ENCODE data around the gene PODN.

The PODN gene

DNA sequence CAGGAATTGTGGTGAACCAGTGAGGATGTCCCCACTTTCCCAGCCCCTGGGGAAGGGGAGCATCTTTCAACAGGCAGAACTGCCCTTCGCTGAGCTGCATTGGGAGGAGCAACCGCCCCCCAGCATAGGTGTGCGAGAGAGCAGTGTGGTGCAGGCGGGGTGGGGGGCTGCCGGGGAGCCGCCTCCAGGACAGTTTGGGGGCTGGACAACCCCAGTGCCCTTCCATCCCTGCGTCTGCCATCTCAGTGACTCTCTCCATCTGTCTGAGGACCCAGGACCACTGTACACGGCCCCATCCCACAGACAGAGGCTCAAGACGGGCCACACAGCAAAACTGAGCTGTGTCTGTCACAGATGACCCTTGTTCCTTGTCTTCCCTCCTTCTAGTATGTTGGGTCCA lies 14.2 kb downstream of the PODN start:
- no peak for DNase-seq

GRCh38 chr1:53076721-53077598 lies 14.9 kb downstream of the PODN start:
- DNase-seq: no peak

GRCh38 chr1:53077599-53077965 lies 15.6 kb downstream of the PODN start:
- DNase-seq: no peak

- no peak for DNase-seq
Measured at GRCh38 chr1:53078333-53079101, 16.5 kb downstream of the PODN start.

DNA sequence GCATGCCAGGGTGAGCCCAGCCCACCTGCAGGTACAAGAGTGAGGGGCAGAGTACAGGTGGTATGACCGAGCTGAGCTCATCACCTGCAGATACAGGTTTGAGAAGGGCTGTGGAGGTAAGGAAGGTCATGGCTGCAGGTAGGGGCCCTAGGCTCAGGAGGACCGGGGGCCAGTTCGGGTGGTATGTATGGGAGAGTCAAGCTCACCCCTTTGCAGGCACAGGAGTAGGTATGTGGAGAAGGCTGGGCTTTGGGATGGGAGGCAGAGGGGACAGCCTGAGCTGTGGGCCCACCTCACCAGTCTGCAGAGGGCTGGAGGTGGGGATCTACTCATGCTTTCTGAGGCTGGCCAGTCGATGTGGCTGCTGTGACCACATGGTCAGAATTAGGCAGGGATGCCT lies 17.2 kb downstream of the PODN start:
- no peak for DNase-seq

DNA sequence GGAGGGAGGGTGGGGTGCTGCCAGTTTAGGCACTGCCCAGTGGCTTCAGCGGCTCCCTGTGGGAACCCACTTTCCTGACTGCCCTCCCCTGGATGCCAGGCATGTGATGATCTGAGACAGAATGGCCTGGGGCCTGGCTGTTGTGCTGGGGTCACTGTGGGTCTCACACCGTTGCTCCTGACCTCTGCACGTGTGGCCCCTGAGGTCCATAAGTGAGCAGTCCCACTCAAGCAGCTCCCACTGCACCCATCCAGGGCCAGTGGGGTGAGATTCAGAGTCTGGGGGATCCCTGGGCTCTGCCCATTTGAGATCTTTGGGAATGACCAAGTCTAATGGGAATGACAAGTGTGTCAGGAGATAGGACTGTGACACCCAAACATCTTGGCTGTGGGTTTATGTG lies 18.0 kb downstream of the PODN start:
- no peak for DNase-seq

DNA sequence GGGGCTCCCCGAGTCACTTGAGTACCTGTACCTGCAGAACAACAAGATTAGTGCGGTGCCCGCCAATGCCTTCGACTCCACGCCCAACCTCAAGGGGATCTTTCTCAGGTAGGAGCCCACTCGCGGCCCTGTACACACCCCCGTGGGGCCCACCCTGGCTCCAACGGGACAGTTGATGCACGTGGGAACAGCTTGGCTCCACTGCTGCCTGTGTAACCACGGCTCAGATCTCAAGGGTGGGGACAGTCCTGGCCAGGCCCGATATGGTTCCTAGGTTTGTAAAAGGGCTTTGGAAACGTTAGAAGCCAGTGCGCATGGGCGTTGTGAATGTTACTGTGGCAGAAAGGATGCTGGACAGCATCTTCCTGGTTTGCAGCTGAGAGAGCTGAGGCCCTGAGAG lies 18.8 kb downstream of the PODN start:
- DNase-seq: no peak

DNA sequence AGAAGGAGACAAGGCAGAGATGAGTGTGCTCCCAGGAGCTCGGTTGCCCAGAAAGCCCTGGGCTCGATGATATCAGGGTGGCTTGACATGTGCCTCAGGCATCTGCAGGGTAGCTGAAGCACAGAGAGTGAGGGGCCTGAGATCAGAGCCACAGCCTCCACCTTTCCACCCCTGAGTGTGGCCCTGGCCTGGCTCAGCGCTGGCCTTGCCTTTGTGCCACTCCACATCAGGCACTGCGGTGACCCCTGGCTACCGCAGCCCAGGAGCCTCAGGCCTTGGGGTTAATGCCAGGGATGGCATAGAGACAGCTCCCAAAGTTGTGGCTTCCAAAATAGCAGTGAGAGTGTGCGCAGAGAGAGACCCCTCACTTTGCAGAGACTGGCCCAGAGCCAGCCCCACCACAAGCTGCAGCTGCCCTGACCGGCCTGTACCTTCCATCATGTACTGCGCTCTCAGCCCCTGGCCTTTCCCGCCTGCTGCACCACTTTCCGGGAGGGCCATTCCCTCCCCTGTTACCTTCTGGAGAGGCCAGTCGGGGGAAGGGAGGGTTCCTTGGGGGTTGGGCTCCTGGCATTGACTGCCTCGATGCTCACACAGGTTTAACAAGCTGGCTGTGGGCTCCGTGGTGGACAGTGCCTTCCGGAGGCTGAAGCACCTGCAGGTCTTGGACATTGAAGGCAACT lies 19.5 kb downstream of the PODN start:
- DNase-seq: no peak

DNA sequence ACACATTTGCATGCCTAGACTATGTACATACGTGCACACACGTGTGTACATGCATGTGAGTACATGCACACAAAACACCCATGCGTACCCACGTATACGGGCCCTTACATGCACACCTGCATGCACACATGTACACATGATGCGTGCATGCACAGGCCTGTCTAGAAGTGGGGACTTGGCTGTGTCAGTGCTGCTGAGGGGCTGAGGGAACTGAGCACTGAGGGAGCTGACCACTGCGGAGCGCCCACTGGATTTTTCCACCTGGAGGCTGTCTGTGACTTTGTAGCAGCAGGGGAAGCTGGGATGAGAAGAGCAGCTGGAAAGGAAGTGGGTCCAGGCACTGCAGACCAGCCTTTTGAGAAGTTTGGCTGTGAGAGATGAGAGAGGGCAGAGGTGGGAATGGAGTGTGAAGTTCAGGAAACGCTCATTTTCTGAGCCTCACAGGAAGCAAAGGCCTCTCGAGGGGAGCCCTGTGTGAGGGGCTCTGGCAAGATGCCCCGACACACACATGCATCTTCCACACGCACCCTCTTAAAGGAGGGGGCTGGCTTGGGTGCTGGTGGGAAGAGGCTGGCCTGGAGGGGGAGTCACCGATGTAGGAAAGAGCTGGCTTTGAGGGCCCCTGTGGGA lies 20.9 kb downstream of the PODN start:
- DNase-seq: no peak

DNA sequence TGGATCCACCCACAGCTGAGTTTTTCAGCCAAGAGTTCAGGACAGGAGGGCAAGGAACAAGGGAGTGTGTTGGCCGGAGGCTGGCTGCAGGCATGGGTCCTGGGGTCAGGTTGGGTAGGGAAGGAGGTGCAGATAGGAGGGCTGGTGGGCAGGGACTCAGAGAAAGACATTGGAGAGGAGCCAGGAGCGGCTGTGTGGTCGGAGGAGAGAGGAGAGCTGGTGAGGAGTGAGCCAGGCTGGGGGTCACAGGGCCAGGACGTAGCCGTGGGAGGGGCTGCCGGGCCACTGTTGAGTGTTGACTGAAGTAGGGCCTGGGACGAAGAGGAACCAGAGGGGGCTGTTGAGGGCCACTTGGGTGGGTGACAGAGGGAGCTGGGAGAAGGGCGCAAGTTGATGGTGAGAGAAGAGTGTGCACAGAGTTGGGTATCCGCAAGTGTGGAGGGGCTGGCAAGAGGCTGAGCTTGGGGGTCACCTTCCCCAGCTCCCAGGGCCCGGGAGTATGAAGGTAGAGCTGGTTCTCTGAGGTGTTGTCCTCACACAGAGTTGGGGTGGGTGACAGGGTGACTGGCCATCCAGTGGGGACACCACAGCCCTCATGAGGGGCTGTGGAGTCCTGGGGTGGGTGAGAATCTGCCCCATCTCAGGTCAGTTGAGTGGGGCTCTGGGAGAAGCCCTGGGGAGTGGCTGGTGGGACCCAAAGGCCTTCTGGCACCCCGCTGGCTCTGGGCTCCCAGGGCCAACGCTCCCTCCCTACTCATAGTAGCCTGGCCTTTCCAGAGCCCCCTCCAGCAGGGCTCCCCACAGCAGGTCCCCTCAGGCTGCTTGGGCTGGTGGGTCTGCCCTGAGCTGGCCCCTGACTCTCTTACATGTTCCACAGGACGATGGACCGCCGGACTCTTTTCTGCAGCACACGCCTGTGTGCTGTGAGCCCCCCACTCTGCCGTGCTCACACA lies 21.9 kb downstream of the PODN start:
- no peak for DNase-seq

DNA sequence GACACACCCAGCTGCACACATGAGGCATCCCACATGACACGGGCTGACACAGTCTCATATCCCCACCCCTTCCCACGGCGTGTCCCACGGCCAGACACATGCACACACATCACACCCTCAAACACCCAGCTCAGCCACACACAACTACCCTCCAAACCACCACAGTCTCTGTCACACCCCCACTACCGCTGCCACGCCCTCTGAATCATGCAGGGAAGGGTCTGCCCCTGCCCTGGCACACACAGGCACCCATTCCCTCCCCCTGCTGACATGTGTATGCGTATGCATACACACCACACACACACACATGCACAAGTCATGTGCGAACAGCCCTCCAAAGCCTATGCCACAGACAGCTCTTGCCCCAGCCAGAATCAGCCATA lies 22.6 kb downstream of the PODN start:
- no peak for DNase-seq

GRCh38 chr1:53085405-53085804 lies 23.4 kb downstream of the PODN start:
- DNase-seq: no peak

- peak; percentile 81 to 90 for DNase-seq
Measured at GRCh38 chr1:53086491-53087070, 24.6 kb downstream of the PODN start.

DNA sequence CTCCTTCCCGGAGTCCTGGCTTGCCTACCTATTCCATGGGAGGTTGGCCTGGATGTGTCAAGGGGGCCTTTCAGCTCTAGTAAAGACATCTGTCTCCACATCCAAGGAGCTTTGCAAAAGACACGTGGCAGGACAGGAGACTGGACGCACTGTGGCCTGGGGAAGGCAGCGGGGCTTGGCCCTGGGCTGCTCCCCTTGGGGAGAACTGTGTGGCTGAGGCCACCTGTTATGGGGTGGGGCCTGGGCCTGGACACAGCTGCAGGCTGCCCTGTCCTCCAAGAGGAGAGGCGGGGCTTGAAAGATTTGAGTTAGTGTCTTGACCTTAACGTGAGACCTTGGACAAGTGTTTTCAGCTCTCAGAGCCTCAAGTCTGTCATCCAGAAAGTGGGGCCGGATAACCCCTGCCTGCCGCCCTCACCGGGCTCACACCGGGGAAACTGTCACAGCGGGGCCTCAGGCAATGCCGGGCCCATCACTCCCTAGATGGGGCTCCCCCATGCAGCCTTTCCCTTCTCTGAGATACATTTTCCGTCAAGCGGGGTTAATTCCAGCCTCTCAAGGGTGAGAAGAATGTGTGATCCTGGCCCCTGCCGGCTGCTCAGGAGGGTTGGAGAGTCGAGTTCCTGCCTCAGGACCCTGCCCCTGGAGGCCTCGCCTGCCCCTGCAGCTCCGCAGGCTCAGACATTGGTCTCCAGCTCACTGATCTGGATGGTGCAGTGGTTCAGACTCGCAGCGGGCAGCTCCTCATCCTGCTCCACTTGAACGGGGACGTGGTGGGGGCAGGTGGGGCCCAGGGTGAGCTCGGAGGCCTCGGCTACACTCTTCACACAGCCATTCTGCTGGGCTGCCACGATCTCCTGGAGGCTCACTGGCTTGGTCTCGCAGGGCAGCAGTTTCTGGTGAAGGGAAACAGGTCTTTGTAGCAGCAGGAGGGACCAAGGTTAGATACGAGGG lies 25.6 kb downstream of the PODN start:
- DNase-seq: peak in 1 of 2 experiments; percentile 36

DNA sequence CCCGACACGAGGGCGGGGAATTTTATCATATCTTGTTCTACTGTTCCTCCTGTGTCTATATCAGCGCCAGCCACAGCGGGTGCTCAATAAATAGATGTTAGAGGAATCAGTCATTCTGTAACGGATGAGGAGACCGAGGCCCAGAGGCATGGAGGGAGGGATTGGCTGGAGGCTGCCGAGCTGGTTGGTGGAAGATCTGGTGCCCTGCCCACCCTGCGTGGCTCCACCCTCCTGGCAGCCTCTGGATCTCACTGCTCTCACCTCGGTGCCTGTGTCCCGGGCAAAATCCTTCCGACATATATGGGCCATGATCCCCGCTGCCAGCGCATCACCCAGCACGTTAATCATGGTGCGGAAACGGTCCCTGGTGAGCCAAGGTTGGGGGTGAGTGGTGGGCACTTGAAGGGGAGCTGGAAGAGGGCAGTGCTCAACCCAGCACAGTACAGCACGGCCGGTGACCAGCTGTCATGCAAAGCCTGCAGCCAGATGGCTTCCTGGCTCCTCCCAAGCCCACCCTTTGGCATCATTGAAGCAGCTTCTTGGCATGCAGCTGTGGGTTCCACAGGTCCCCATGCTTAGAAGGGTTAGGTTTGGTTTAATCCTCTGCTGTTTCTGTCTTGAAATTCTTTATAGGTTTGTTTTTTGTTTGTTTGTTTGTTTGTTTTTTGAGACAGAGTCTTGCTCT lies 26.7 kb downstream of the PODN start:
- DNase-seq: peak; percentile 80 to 94

DNA sequence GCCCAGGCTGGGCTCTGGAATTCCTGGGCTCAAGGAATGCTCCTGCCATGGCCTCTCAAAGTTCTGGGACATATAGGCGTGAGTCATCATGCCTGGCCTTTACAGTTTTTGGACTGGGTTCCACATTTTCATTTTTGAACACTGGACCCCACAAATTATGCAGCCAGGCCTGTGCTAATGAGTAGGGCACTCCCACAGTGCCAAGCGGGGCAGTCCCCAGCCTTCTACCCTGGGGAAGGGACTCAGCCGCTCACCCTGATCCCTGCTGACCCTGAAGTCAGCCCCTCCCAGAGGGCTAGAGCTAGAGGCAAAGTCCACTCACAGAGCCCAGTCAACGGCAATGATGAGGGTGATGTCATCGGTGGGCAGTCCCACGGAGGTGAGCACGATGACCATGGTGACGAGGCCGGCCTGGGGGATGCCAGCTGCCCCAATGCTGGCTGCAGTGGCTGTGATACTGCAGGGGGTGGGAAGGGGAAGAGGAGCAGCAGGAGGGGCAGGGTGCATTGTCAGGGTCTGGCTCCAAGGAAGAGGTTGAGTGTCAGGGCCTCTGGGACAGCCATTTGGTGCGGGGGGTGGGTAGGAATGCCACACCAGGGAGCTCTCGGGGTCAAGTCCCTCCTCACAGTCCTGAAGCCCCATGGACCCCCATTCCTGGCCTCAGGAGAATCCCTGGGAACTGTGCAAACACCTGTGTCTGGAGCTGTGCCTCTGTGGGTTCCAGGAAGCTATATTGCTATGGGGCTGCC lies 27.6 kb downstream of the PODN start:
- no peak for DNase-seq

DNA sequence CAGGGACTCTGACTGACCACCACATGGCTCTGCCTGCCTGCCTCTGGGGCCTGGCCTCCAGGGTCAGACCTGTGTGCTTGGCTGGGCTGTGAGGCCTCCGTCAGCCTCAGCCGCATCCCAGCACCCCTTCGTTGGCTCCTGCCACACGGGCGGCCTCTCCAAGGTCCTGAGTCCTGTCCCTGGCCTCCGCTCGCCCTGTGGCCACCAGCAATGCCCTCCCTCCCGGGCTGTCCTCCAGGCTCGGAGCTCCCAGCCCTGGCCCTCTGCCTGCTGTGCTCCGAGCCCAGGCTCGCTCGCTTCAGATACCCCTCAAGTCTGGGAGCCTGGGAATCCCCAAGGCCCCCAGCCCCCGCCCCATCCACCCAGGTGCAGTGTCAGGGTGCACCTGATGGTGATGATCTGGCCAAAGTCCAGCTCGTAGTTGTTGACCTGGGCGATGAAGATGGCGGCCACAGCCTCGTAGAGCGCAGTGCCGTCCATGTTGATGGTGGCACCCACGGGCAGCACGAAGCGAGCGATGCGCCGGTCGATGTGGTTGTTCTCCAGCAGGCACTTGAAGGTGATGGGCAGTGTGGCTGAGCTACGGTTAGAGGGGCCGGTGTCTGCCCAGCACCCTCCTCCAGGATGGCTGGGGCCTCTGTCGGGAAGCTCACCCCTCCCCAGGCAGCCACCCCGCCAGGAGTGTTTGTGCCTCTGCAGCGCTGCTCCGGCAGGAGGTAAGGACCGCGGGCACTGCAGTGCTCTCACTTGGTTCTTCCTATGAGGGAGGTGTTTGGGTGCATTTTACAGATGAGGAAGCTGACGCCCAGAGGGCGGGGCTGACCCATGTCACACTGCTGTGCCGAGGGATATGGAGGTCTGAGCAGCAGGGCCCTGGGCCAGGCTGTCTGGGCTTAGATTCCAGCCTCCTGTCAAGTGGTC lies 28.5 kb downstream of the PODN start:
- DNase-seq: peak in 1 of 2 experiments; percentile 15
